DMS114 treated with DMSO at 0.1 percent for 48 hours (cell line): Measurements from ENCODE around the gene SUPT6H.
"Not testable (repeated sequence)": the region's sequence is repeated elsewhere in the genome, so short reads cannot be mapped to it uniquely, and the experiment has no call there.

Experiments
- DNase-seq: peaks from one replicate; lab custom pipeline; 2025; ENCODE audit not compliant: unreplicated experiment; lab: John Stamatoyannopoulos, UW

Gene SUPT6H

DNA sequence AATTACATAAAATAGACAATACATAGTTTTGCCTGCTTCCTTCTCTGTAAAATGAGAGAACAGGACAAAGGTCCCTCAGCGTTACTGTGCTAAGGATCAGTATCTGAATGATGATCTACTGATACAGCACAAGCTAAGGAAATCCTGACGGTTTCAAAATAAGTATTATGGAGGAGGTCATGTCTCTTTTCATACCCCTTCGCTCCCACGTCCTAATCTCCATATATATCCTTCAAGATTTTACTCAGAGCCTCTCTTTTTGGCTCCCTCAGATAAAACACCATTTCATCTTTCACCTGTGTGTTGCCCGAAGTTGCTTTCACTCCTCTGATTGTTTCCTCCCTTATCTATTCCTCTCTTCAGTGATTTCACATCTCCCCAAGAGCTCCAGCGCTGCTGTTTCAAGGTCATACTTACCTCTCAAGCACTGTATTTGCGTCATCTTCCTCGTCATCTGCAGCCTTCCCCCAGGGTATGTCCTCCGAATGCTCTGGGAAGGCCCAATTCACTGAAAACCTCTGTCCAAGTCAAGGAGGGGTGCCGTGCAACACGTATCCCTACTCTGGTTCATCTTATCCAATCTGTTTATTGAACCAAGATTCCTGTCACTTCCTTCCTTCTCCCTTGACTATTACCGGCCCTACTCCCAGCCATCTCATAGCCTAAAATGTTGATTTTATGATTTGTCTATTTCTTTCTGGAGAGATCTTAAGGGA lies 15.8 kb upstream of the SUPT6H start:
- no peak for DNase-seq

DNA sequence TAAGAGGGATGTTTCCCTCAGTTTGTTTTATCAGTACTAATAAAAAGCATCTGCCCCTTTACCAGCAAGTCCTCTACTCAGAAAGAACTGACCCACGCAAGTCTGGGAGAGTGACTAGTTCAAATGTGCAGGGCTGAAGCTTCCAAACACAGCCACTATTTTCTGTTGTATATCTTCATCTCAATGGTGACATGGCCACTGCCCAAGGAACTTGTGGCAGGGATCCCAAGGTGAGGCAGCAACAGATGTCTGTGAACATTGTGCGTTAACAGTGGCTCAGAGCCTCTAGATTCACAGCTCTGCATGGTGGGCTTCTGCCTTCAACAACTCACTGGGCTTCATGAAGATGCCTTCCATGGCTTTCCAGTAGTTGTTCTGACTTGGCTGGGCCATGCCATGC lies 13.3 kb upstream of the SUPT6H start:
- DNase-seq, result no peak

DNA sequence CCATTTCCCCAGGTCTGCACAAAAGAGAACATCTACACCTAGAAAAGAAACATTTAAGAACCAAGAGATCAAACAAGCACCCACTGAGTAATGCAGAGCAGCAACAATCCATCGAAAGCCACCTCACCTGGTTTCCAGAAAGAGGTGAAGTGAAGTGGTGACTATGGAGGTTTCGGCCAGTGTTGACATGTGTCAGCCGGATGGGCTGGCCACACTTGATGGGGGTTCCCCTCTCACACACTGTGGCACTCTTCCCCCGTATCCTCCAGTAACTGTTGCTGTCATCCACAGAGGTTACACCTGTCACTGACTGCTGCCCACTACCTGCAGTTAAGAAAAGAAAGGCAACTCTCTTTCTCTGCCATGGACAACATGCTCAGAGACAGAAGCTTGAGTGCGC lies 6.8 kb upstream of the SUPT6H start:
- no peak for DNase-seq

GRCh38 chr17:28657756-28658155 lies 4.2 kb upstream of the SUPT6H start:
- no peak for DNase-seq

DNA sequence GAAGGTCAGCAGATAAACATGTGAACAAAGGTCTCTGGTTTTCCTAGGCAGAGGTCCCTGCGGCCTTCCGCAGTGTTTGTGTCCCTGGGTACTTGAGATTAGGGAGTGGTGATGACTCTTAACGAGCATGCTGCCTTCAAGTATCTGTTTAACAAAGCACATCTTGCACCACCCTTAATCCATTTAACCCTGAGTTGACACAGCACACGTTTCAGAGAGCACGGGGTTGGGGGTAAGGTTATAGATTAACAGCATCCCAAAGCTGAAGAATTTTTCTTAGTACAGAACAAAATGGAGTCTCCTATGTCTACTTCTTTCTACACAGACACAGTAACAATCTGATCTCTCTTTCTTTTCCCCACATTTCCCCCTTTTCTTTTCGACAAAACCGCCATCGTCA lies 3.7 kb upstream of the SUPT6H start:
- not testable (repeated sequence) for DNase-seq

- not testable (repeated sequence) for DNase-seq
Observed at GRCh38 chr17:28658766-28659496, 3.1 kb upstream of the SUPT6H start.

DNA sequence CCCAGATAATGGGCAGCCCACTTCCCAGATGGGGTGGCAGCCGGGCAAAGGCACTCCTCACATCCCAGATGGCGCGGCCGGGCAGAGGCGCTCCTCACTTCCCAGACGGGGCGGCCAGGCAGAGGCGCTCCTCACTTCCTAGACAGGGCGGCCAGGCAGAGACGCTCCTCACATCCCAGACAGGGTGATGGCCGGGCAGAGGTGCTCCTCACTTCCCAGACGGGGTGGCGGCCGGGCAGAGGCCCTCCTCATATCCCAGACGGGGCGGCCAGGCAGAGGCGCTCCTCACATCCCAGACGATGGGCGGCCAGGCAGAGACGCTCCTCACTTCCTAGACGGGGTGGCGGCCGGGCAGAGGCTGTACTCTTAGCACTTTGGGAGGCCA lies 2.5 kb upstream of the SUPT6H start:
- DNase-seq, result not testable (repeated sequence)

DNA sequence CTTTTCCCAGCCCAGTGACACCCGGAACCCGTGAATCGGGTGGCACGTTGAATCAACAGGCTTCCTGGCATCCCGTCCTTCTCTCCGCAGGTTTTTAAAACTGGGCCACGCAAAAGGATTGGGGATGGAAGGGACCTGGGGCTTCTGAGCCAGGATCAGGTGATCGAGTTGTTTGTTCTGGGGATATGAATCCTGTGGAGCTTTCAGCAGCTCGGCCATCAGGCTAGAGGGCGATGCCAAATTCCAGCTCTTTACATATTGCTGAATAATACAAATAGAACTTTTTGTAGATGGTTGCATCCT lies 473 bp downstream of the SUPT6H start:
- no peak for DNase-seq

GRCh38 chr17:28663723-28664122 lies 1.7 kb downstream of the SUPT6H start:
- DNase-seq, result no peak

DNA sequence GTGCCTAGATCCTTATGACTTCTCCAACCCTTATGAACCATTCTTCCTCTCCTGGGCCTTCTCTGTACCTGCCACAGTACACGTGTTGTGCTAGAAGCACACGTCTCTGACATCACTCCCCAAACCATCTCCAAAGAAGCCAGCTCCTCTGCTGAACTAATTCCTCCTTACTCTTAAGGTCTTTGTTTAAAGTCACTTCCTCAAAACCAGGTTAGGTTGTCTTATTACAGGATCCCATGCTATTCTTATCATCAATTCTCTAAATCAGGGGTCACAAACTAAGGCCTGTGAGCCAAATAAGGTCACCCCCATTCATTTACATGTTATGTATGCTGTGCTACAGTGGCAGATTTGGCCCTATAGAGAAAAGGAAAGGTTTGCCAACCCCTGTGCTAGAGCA lies 4.0 kb downstream of the SUPT6H start:
- DNase-seq, result no peak

DNA sequence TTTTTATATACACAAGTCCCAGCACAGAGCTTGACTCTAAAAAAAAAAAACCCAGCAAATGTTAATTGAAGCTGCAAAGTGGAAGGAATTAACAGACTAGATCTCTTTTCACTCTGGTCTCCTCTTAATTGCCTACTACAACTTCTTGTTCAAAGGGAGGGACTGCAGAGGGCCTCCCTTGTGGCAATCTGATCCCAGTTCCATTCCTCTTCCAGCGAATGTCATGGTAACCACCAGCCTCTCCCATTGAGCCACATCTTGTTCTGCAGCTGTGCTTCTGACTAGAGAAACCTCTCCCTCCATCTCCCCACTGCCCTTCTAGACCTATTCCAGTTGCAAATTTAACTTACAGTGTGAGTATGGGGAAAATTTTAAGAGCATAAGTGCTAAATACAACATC lies 5.9 kb downstream of the SUPT6H start:
- no peak for DNase-seq

DNA sequence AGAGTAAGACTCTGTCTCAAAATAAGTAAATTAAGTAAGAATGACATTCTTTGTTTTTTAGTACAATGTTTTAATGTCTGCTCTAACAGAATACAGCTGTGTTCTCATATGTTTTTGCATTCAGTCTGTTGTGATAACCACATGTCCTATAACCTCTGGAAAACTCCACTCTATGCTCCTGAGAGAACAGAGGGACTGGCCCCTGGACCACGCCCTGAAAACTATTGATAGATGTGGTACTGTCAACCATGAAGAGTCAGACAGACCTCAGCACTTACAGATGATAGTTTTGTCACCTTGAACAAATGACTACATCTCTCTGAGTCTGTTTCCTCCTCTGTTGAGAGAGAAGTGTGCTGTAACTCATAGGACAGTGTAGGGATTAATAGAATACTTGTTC lies 7.9 kb downstream of the SUPT6H start:
- DNase-seq, result no peak

DNA sequence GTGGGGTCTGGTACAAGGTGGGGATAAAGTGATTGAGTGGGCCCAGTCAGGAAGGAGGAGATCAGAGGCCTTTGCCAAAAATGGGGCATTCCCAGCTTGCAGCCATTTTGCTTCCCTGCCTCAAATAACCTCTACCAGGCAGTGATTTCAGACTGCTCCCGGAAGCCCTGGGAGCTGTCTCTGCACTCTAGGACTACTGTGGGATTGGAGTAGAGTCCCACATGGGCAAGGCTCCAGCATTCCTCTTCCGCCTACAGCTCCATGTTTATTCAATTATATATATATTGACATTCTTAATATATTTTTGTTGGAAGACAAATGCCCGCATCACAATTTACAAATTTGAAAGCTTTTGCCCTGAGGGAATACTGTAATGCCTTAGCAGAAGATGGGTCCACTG lies 13.5 kb downstream of the SUPT6H start:
- DNase-seq, result no peak

DNA sequence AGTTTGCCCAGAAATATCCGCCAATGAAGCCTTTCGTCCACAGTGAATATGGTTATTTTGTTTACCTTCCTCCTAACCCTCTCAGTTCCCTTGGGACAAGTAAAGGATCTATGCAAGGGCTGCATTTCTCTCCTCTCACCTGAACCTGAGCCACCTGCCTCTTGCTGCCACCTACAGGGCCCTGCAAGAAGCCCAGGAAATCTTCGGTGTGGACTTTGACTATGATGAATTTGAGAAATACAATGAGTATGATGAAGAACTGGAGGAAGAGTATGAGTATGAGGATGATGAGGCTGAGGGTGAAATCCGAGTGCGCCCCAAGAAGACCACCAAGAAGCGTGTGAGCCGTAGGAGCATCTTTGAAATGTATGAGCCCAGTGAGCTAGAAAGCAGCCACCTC lies 14.0 kb downstream of the SUPT6H start:
- no peak for DNase-seq

DNA sequence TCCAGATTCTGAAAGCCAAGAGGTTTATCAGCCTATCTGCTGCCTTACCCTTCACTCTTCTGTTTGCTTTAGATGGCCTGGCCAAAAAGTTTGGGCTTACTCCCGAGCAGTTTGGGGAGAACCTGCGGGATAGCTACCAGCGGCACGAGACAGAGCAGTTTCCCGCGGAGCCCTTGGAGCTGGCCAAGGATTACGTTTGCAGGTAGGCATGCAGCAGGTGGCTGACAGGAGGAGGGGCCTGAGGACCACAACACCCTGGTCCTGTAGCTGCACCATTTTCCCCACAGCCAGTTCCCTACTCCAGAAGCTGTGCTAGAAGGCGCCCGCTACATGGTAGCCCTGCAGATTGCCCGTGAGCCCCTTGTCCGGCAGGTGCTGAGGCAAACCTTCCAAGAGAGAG lies 20.6 kb downstream of the SUPT6H start:
- DNase-seq, result no peak

DNA sequence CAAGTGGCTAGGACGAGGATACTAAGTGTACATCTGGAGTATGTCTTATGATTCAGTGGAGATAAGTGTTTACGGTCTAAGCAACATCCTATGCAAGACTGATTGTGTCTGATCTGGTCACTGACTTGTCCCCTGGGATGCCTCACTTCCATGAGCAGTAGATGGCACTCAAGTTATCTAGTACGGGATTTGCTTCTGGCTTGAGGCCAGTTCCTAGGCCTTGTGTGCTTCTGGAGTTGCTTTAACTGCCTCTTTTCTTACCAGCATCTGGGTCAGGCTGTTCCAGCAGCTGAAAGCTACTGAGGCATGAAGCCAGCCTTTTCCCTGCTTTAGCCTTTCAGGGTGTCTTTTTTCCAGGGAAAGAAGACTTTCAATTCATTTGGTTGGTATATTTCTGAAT lies 23.0 kb downstream of the SUPT6H start:
- peak; percentile 16 for DNase-seq

DNA sequence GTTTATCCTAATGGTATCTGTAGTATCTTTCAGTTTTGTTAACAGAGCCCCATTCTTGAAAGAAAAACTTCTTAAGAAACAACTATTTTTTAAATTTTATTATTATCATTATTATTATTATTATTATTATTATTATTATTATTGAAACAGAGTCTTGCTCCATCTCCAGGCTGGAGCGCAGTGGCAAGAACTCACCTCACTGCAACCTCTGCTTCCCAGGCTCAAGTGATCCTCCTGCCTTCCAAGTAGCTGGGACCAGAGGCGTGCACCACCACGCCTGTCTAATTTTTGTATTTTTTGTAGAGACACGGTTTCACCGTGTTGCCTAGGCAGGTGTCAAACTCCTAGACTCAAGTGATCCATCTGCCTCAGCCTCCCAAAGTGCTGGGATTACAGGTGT lies 23.4 kb downstream of the SUPT6H start:
- no peak for DNase-seq

GRCh38 chr17:28686296-28686695 lies 24.3 kb downstream of the SUPT6H start:
- DNase-seq, result no peak

- DNase-seq, result no peak
Observed at GRCh38 chr17:28688481-28688880, 26.5 kb downstream of the SUPT6H start.

GRCh38 chr17:28689011-28689410 lies 27.0 kb downstream of the SUPT6H start:
- no peak for DNase-seq

DNA sequence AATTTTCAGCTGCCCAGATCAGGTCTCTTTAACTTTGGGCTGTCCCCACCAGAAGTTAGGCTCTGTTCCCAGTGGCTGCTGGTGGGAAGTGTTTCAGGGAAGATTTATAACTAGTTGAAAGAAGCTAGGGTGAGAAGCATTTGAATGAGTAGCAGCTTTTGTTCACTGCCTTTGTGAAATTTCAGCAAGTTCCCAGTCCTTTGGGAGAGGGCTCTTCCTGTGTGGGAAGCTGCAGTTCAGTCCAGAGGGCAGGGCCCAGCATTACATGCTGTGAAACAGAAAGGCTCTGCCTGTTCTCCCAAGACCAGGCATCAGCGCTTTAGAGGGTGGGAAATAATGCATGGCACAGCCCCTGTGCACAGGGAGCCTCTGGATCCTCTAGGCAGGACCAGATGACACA lies 31.9 kb downstream of the SUPT6H start:
- no peak for DNase-seq

DNA sequence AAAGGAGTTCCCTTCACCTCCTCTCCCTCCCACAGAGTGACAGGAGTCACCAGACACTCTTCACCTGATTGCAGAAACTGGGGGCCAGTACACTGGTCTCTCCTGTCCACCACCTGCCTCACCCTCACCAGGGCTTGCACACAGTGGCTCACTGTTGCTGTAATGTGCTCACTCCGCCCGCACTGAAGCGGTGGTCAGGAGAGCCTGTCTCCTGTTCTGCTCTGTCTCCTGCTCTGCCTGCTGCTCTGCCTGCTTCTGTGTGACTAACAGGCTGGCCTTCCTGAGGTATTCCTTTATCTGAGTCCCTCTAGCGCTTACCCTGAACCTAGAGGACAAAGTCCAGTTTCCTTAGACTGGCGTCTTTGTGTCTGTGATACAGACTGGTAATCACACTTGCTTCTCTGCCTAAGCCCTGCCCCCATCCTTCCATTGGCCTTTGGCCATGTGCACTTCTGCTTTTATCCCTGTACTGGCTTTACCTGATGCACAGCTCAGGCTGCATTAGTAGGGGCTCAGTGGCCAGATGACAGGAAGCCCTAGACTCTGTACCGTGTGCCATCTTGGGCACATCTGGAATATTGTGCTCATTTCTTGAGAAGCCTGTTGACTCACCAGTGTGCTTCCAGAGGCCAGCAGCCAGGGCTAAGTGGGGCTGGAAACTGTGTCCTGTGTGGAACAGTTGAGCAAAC lies 36.4 kb downstream of the SUPT6H start:
- DNase-seq, result no peak
